CD4-positive, alpha-beta T cell treated with Interleukin-21 for 1 hour (primary cell): ENCODE measurements around the gene CTNNBL1.

ENCODE experiments used
- DNase-seq: peaks from one replicate; pipeline ENCODE4 v3.0.0-alpha.2; 2020

The CTNNBL1 gene

DNA sequence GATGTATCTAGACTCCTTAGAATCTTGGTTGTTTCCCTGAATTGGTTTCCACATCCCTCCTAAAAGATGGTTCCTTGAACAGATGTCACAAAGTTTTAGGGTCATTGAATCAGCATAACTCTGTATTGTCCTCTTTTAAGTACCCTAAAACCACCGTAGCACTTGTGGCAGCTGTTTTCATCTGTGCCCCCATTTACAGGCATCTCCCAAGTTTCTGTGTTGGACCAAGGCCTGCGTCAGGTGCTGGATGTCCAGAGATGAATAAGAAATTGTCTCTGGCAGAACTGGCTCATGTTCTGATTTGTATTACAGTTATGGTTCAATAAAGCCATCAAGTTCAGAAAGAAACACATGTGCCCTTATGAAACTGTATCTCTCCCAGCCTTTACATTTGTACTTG is 48.3 kb downstream of the CTNNBL1 start:
- DNase-seq, result no peak

DNA sequence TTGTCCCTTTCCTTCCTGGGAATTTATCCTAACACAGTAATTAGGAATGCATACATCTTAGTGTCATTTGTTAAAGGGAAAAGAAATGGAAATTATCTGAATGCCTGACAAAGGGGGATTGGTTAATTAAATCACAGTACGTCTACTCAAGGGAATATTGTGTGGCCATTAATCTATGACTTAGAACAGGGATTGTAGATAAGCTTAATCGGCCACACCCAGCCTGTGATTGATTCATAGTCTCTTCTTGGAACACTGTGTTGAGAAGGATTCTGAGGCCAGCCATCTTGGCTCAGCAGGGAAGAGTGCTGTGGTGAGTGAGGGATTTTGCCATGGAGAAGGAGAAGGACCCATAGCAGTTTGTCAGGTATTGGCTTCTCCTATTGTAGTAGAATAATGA is 50.5 kb downstream of the CTNNBL1 start:
- DNase-seq, result no peak

DNA sequence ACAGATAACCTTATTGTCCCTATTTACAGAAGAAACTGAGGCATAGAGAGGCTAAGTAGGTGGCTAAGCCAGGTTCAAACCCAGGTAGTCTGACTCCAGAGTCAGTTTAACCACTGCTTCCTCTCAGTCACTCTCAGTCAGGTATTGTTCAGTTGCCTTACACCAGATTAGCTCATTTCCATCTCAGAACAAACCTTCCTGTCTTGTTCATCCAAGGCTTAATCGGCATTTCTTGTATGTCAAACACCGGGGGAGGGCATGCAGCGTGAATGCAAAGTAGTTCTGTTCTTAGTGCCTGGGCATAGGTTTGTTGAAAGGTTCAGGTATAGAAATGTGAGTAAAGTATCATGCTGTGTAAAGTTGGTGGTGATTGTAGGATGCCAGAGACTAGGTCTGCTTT is 51.7 kb downstream of the CTNNBL1 start:
- peak; percentile 36 for DNase-seq

DNA sequence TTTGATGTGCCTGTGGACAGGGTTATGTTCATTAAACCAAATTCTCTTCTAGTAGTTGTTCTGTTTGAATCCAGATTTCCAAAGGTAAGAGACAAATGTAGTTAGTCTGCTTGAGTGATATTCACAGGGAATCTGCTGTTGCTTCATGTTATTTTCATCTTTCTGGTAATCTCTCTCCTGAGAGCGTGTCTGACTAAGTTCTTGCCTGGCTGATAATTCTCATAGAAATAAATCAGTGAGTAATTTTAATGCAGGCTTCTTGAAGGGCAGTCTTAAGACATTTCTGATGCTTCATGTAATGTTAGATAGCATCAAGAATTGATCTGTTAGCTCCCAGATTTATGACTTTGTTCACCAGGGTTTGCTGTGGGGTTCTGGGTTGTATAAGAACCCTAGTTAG is 54.2 kb downstream of the CTNNBL1 start:
- no peak for DNase-seq

DNA sequence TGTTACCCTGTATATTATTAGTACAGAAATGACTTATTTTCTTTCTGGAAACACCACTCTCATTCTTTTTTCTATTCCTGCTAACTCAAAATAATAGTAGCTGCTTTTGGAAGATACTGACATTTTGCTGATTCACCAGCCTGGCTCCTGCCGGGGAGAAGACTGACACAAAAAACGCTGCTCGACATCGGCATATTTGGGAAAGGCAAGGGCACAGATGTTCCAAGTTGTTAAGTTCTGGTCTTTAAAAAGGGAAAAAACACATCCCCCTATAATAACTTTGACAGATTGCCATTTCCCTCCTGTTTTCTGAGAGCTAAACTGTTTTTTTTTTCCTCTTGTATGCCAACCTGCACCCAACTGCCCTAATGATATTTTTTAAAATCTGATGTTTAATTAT is 55.4 kb downstream of the CTNNBL1 start:
- no peak for DNase-seq

DNA sequence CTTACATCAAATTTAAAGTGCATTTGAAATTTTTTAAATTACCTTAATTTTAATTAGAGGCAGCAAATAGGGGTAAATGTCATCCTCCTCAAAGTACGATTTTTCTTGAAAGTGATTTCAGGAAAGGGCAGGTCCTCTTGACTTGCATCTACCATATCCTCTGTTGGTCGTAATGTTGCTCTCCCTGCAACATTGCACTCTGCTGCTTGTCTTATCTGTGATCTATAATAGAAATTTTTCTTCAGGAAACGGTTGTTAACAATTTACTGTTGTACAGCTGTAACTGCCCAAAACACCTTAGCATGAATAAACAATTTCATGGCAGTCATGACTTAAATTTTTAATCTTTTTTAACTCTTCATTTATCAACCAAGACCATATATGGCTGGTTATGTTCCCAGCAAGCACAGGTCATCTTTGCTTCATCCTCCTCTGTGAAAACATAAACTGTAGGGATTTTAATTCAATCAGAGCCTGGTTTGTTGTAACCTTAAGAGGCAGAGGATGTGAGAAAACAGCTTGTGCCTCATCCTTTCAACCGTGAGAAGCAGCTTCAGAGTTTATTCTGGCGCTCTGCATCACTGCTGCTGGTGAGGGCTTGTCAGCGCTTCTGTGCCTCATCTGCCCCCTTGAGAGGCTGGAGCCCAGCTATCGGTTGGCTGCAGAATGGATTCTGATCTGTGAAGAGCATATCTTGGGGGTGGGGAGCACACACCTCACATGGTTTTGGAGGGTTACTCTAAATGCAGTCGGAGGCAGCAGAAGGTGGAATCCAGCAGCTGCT is 56.0 kb downstream of the CTNNBL1 start:
- no peak for DNase-seq

DNA sequence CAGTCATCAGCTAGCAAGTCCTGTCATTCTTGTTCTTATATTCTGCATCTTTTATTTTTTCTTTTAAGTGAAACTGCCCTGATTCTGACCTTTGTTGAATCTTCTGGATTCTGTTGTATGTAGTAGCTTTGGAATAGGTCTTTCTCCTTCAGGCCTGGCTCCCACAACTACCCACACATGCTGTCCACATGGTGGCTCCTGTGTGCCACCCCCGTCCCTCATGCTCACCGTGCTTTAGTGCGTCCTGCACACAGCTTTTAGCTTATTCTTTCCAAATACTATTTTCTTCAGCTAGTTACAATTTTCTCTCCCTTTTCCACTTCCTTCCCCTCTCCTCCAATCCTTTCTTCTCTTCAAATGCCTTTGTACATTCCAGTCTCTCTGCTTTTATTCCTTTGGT is 61.8 kb downstream of the CTNNBL1 start:
- DNase-seq, result no peak

DNA sequence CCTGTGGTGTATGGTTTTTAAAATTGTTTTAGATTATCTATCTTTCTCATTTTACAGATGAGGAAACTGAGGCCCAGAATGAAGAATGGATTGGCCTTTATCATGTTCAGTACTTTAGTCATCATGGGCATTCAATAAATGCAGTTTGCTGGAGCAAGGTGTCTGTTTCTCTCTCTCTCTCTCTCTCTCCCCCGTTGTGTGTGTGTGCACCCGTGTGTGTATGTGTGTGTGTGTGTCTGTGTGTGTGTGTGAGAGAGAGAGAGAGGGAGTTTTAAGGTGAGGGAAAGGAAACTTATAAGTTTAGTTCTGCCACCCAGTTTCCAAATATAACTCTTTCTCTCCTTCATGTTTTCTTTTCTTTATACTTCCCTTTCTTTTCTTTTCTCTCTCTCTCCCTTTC is 62.4 kb downstream of the CTNNBL1 start:
- DNase-seq, result no peak

DNA sequence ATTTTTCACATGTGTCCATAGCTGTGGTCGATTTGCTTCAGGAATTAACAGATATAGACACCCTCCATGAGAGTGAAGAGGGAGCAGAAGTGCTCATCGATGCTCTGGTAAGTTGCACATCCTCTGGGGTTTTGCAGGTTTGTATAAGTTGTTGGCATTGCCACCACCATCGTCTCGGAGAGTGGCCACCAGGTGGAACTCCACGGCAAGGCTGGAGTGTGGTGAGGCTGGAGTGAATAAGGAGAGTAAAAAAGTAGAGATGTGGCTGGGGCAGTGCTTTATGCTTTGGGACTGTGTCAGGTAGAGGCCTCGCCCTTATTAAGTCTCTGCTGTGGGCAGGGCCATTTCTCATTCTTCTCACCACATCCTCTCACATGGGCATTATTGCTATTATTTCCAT is 63.7 kb downstream of the CTNNBL1 start:
- DNase-seq, result no peak

DNA sequence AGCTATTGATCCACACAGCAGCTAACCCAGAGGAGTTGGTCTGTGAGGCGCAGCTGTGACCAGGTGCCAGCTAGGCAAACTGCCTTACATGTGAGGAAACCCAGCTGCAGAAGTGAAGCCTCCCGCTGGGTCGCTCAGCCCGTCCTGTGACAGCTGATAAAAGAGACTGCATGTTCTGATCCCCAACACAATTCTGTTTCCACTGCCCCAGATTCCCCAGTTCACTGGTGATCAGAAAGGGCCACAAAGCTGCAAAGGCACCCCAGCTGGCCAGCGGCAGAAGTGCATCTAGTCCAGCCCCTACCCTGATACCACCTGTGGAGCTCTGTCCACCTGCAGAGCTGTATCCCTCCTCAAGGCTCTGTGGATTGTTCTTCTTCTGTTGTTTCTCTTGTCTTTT is 64.5 kb downstream of the CTNNBL1 start:
- DNase-seq, result no peak

DNA sequence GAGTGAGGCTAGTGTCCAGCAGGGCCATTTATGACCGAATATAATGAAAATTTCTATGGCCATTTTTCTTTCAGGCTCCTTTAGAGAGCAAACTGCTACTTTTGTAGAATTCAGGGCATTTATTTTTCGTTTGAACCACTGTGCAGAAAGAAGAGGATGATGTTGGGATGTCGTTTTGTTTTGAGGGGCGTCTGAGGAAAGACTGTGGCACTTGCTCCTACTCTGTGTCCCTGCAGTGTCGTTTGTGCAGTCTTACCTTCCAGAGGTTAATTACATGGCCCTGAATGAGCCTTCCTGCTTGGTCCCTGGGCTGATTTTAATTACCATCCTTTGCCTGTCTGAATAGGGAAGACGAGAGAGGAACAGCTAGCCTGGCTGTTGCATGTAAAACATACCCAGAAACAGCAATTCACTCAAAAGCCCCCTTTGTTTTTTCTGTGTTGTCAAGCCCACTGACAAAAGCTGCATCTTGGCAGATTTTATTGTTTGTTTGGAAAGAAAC is 65.3 kb downstream of the CTNNBL1 start:
- DNase-seq, result no peak

DNA sequence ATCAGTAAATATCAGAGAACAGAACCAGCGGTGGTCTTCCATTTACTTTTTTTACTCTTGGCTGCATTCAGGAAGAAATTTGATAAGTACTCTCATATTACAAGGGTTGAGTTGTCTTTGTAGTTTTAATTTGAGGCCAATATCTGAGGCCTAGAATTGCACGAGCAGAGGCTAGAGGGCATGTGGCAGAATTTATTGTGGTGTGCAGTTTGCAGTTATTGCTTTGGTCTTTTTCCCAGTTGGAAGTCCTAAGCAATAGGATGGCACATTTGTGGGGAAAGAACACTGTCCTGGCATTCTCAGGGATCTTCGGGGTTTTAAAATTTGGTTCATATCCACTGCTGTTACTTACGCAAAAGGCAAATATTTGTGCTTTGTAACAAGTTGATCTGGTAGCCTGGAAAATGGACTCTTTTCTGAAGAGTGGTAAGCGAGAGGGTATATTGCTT is 66.0 kb downstream of the CTNNBL1 start:
- no peak for DNase-seq

DNA sequence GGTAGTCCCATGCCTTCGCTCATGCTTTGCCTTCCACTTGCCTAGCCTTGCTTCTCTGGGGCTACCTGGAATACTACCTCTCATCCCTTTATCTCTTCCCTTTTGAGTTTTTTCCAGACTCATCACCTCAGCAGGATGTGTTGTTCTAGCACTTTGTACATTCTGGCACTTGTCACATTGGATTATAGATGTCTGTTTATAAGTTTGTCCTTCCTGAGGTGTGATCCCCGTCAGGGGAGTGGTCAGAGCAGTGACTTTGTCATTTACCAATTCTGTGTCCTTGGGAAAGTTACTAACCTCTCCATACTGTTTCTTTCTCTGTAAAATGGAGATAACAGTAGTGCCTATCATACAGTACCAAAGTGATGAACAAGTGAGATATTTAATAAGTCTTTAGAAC is 66.5 kb downstream of the CTNNBL1 start:
- DNase-seq, result no peak

DNA sequence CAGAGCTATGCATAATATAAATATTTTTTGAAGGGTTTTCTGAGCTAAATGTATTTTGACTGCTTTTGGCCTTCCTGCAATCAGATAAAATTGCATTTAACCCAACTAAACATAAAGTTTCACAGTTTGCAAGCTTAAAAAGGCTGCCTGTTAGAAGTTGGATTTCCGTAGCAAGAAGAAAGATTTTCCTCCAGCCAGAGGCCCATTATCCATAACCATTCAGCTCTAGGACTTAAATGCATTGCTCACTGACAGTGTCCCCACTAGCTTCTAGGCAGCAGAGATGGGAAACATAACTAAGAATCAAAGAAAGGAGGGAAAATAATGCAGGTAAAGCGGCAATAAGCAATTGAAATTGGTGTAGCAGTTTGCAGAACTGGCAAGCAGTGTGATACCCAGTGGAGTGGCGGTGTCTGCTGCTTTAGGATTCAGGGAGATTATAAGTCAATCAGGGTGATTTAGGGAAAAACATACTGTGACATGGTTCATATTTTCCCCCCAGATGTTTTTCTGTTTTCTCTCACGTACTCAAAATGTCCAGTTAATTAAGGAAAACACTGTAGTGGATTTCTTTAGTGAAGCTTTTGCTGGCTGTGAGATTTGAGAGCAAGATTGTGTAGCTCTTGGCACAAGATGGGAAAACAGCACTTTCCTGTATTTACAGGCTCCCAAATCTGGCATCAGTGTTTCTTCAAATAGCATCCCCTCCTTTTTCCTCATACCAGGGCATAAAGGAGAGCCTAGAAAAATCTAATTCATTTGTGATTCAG is 69.1 kb downstream of the CTNNBL1 start:
- DNase-seq, result no peak

DNA sequence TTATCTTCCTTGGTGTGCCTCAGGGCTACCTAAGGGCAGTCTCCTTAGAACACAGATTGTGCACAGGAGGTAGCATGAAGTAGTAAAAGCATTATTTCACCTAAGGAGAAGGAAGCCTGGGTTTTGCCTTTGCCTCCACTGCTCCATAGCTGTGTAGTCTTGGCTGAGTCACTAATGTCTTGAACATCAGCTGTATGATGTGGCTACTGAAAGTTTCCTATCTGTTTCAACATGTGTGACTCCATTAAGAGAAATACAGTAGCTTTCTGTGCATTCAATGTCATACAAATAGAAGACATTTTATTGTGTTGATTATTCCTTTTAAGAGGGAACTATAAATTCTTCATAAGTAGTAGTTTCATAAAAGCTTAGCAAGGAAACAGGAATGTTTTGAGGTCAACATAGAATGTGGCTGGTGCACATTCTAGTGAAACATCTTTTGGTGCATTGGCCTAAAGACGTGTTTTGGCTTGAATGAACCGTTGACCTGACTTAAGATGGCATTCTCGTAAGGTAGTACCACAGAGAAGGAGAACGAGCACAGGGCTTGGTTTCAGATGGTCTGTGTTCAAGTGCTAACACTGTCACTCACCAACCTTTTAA is 70.6 kb downstream of the CTNNBL1 start:
- no peak for DNase-seq

DNA sequence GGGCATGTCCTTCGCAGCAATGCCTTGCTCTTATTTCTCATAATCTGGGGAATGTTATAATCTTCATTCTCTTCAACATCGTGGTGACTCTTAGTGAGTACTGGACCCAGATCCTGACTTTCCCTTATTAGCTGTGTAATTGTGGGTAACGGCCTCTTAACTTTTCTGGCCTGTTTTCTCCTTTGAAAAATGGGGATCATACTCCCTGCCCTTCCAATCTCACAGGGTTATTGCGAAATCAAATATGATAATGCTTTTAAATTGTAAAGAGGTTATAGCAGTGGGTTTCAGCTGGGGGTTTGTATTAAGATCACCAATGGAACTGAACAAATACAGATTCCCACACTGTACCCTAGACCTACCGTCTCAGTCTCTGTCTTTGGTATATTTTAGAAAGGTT is 77.1 kb downstream of the CTNNBL1 start:
- DNase-seq, result no peak

DNA sequence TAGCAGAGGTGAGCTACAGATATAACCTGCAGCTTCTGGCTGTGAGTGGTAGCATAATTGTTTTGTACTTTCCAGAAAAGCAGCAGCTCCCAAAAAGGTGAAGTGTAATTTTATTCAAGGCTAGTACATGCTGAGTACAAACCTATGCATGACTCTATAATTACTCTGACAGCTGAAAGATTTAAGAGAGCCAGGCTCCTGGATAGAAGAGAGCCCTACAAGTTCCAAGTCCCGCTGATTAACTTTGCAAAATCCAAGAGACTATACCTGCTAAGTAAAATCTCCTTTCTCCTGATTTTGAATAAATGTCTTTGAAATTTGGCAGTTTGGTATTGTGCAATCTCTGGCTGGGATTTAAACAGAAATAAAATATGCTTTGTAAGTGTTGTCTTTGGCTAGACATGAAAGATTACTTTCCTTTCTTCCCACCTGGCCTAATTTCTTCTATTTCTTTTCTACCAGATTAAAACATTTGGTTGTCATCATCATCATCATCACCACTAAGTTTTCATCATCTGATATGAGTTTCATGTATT is 79.5 kb downstream of the CTNNBL1 start:
- no peak for DNase-seq

DNA sequence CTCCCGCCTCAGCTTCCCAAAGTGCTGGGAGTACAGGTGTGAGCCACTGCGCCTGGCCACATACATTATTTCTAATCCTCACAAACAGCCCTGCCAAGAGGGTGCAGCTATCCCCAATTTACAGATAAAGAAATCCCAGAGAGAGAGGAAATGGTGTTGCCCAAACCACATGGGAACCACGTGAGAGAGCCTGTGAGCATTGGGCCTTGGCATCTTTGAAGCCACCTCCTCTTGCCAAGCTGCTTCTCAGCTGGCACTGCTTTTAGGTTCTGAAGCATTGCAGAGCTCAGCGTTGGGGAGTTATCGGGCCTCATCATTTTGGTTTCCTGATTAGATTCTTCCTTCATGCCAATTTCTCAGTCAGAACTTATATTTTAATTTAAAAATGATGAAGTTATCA is 80.3 kb downstream of the CTNNBL1 start:
- no peak for DNase-seq

DNA sequence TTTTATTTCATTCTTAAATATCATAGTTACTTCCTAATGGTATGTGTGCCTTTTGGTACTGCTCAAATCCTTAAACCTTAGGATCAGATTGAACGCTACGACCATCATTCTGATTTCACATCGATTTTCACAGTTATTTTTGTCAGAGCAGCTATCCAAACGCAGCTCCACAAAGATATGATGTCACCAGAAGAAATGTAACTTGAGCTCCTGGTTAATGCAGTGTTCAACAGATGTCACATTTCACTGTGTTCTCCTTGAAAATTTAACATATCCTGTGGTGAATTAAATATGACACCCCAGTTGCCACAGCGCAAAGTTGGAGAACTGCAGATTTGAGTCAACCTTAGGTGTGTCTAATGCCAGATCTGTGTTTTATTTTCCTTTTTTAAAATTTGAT is 81.4 kb downstream of the CTNNBL1 start:
- DNase-seq, result no peak

DNA sequence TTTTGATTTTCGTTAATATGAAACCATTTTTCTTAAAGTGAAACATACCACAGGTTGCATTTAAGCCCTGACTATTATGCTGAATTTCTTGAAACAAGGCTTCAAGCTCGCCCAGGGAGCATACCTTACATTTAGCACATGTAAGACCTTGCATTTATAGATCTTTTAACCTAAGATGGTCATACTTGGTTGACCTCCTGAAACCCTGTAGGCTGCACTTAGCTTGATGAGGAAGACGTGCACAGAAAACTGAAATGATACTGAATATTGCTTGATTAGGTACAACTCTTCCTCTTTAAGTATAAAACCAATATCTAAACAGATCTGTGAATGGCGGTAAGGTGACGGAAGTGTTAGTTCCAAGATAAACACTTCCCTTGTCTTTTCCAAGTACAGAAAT is 82.2 kb downstream of the CTNNBL1 start:
- no peak for DNase-seq

DNA sequence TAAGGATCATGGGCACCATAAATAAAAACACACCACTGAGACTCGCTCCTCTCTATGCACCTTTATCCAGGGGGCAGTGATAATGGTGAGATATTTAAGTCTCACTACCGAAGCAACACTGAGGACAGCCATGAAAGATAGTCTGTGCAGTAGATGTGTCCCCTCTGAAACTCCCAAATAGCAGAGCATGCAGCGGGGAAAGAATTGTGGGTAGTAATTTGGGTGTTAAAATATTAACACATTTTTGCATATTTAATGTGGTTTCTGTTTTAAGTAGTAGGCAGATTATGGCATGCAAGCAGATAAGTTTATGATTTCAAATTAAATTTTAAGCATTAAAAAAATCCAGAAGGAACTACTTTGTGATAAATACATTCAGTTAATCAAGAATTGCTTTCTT is 82.7 kb downstream of the CTNNBL1 start:
- DNase-seq, result no peak

DNA sequence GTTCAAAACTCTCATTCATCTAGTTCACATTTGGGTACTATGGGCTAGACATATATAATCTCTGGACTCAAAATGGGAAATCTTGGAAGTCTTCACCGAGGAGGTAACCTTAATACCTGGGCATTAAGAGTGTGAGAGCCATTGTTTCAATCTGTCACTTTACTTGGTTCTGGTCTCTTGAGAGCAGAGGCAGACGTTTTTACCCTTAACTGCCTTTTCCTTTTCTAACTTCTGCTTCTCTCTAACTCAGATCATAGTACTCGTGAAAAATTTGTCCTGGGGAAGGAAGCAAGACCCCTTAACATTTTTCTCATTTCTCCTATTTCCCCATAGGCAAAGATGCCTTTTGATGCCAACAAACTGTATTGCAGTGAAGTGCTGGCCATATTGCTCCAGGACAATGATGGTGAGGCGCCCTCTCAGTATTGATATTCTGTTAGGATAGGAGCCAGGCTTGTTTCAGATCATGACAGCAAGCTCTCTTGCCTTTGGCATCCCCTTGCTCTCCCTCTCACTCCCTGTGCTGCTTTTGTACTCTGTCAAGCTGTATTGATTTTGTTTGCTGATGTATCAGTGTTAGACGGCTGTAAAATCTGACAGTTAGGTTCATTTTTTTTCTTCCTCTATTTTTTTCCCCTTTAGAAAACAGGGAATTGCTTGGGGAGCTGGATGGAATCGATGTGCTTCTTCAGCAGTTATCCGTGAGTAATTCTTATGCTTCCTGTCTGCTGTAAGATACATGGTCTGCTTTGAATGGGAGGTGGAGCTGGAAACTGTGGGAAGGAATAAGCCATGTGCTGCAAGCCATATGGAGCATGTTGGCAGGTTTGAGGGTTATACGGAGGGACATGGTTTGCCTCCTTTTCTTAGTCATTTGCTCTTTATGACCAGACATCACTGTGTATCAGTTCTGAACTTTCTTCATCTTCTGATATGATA is 83.5 kb downstream of the CTNNBL1 start:
- no peak for DNase-seq
